A549 treated with AZD9567 at 1 μM for 4 hours (cell line): ENCODE measurements around the gene GOSR2. TPM values are rescaled to one million over a fixed set of nuclear protein-coding genes. Genes with fewer than 3 reads are reported as not detected.

Source experiments
- total RNA-seq: library from RNA; stranded (reverse); fragments of 200-300 nt; extraction: Qiagen RNA extraction; gene quantifications from 5 replicates; pipeline ENCODE4 v1.2.3, GENCODE V29; 2022; ENCODE audit not compliant: insufficient read depth

The GOSR2 gene
- 34.3 to 43.6 TPM (median 41.6 TPM) in 5 replicates for total RNA-seq

GRCh38 chr17:46922804-46923635 is at the start of gene GOSR2:
Gene GOSR2, plus strand, starts transcription at chr17:46923160. Its CDS starts 33 bp downstream, at chr17:46923193.

GRCh38 chr17:46979147-46979863 is 56.3 kb downstream of the GOSR2 start, which contains the start of gene RPRML:
Gene RPRML, minus strand, starts transcription at chr17:46979253. Its CDS starts 246 bp downstream, at chr17:46979007.

Other genes with a start within 250 kb of the GOSR2 start
- 2.9 to 4.6 TPM (median 3.9 TPM) in 5 replicates for gene WNT3, start 104.5 kb upstream of the GOSR2 start, total RNA-seq
- gene WNT9B, start 71.6 kb upstream of the GOSR2 start, total RNA-seq = not detected in 5 replicates
- 0.71 to 1.00 TPM (median 0.80 TPM) in 4 of 5 replicates, not detected in the other for gene RPRML, start 56.1 kb downstream of the GOSR2 start, total RNA-seq